Keratinocyte (primary cell): ENCODE data around the gene AGAP1.

ENCODE experiments used
- CTCF ChIP-seq, 3 experiments: IDR thresholded peaks in 1 of 3; conservative IDR thresholded peaks in 1 of 3; optimal IDR thresholded peaks in 1 of 3; 2 replicates in 2 of 3; 3 replicates in 1 of 3; pipeline versions ENCODE3 to v1.5.1; 2011; ENCODE audit warnings: low read length in 3 of 3, mild to moderate bottlenecking in 3 of 3, moderate library complexity in 2 of 3, control low read depth in 1 of 3, inconsistent platforms in 1 of 3; ENCODE audit not compliant: insufficient read depth in 2 of 3; ENCODE audit errors: extremely low read depth in 1 of 3
- EZH2 ChIP-seq: IDR thresholded peaks from one replicate; pipeline ENCODE4 v1.6.1; 2012; ENCODE audit warnings: inconsistent platforms, mild to moderate bottlenecking, low read length, moderate library complexity

GRCh38 chr2:235754357-235755207 lies 260.7 kb downstream of the AGAP1 start:
- TF ChIP-seq CTCF (optimal IDR thresholded peaks at IDR 0.05 in 1 of 3, IDR thresholded peaks at IDR 0.05 in 1 of 3, conservative IDR thresholded peaks at IDR 0.05 in 1 of 3; ENCODE audit: extremely low read depth in 1 of 3, insufficient read depth in 2 of 3, low read length in 3 of 3) (no peak), EZH2 (no peak)
